ENCODE results near the gene SLC38A11. TPM values are rescaled to one million over a fixed set of nuclear protein-coding genes. Genes with fewer than 3 reads are reported as not detected.

The SLC38A11 gene
- total and polyA plus RNA-seq, 2 of the 13 experiments (the other 11 are each of a cell fraction or from before 2014, with no cell fraction given): 14.0 to 14.3 TPM

GRCh38 chr2:164875334-164876205 is 79.8 kb downstream of the SLC38A11 start (continued):
- TF ChIP-seq, protein P1, sequence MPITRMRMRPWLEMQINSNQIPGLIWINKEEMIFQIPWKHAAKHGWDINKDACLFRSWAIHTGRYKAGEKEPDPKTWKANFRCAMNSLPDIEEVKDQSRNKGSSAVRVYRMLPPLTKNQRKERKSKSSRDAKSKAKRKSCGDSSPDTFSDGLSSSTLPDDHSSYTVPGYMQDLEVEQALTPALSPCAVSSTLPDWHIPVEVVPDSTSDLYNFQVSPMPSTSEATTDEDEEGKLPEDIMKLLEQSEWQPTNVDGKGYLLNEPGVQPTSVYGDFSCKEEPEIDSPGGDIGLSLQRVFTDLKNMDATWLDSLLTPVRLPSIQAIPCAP (CRISPR knock-in tag; IDR thresholded peaks at IDR 0.05; ENCODE audit: low read depth): no peak
- TF ChIP-seq PAXIP1 (CRISPR knock-in tag; conservative IDR thresholded peaks at IDR 0.05) (peak; percentile 86), HOXA3 (CRISPR knock-in tag; IDR thresholded peaks at IDR 0.05) (peak; percentile 66), RARA (CRISPR knock-in tag; IDR thresholded peaks at IDR 0.05) (peak; percentile 78), NFE2 (CRISPR knock-in tag; IDR thresholded peaks at IDR 0.05) (no peak), MEIS1 (CRISPR knock-in tag; IDR thresholded peaks at IDR 0.05; ENCODE audit: borderline replicate concordance) (no peak), ZNF83 (CRISPR knock-in tag; IDR thresholded peaks at IDR 0.05; ENCODE audit: borderline replicate concordance) (no peak), ZNF460 (CRISPR knock-in tag; IDR thresholded peaks at IDR 0.05; ENCODE audit: borderline replicate concordance) (no peak), FOXO1 (CRISPR knock-in tag; IDR thresholded peaks at IDR 0.05) (peak; percentile 50; the same call in 1 of the 2 replicates), ZNF292 (CRISPR knock-in tag; IDR thresholded peaks at IDR 0.05; ENCODE audit: borderline replicate concordance, low read depth) (peak; percentile 71), ZBTB1 (CRISPR knock-in tag; IDR thresholded peaks at IDR 0.05; ENCODE audit: borderline replicate concordance) (no peak), ARID5B (CRISPR knock-in tag; IDR thresholded peaks at IDR 0.05) (peak; percentile 92), ZNF563 (CRISPR knock-in tag; IDR thresholded peaks at IDR 0.05) (no peak), GATA4 (IDR thresholded peaks at IDR 0.05; ENCODE audit: borderline replicate concordance, low read depth) (peak; percentile 50; the same call in 1 of the 2 replicates), ZNF18 (CRISPR knock-in tag; IDR thresholded peaks at IDR 0.05; ENCODE audit: insufficient replicate concordance) (no peak)
- TF ChIP-seq, protein P2, sequence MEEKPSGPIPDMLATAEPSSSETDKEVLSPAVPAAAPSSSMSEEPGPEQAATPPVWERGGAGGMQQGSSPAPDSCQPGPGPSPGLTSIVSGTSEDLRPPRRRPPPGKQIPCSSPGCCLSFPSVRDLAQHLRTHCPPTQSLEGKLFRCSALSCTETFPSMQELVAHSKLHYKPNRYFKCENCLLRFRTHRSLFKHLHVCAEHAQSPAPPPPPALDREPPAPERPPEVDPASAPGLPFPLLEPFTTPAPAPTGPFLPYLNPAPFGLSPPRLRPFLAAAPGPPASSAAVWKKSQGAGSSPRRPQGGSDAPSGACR (CRISPR knock-in tag; IDR thresholded peaks at IDR 0.05): 0 out of 2 replicates have a peak, but pooled peaks have one; percentile 18

All from HepG2 (cell line).